Measurements from ENCODE around the gene MACROD1.

- TF ChIP-seq POLR2A (IDR thresholded peaks at IDR 0.05): no peak
- TF ChIP-seq, protein P1, sequence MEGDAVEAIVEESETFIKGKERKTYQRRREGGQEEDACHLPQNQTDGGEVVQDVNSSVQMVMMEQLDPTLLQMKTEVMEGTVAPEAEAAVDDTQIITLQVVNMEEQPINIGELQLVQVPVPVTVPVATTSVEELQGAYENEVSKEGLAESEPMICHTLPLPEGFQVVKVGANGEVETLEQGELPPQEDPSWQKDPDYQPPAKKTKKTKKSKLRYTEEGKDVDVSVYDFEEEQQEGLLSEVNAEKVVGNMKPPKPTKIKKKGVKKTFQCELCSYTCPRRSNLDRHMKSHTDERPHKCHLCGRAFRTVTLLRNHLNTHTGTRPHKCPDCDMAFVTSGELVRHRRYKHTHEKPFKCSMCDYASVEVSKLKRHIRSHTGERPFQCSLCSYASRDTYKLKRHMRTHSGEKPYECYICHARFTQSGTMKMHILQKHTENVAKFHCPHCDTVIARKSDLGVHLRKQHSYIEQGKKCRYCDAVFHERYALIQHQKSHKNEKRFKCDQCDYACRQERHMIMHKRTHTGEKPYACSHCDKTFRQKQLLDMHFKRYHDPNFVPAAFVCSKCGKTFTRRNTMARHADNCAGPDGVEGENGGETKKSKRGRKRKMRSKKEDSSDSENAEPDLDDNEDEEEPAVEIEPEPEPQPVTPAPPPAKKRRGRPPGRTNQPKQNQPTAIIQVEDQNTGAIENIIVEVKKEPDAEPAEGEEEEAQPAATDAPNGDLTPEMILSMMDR (IDR thresholded peaks at IDR 0.05 in 8 of 11, conservative IDR thresholded peaks at IDR 0.05 in 3 of 11): no peak
- TF ChIP-seq POLR2AphosphoS5 (IDR thresholded peaks at IDR 0.05): no peak
Measured at GRCh38 chr11:64019106-64020037, 146.5 kb downstream of the MACROD1 start.

Data from spleen (tissue), 7 donors.